ENCODE results near the gene LMO1.

DNA sequence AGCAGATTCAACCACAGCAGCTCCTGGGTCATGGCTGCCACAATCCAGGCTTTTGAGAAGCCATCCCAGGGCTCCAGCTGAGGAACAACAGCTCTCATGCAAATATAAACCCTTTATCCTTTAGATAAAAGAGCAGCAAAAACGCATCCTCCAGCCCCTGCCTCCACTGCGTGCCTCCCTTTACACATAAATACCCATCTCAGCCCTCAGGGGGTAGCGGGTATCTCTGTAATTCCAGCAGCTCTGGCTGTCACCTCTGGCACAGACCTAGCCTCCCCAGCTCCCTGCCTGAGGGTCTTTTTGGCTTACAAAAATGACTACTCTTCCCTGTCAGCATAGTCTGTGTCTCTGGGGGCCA lies 21.6 kb downstream of the LMO1 start:
- TF ChIP-seq CTCF (IDR thresholded peaks at IDR 0.05; ENCODE audit: insufficient read depth, low read length, poor library complexity, severe bottlenecking) (no peak), EZH2phosphoT487 (conservative IDR thresholded peaks at IDR 0.05; ENCODE audit: low read length) (no peak)
